ENCODE results near the gene ARHGEF38.
"Not testable (repeated sequence)": the region's sequence is repeated elsewhere in the genome, so short reads cannot be mapped to it uniquely, and the experiment has no call there.

Gene ARHGEF38

GRCh38 chr4:105657117-105657765 is 104.8 kb downstream of the ARHGEF38 start:
- no peak for DNase-seq

GRCh38 chr4:105659190-105659589 is 106.8 kb downstream of the ARHGEF38 start:
- no peak for DNase-seq

GRCh38 chr4:105661028-105661427 is 108.6 kb downstream of the ARHGEF38 start:
- no peak for DNase-seq

GRCh38 chr4:105662935-105663675 is 110.7 kb downstream of the ARHGEF38 start:
- no peak for DNase-seq

- no peak for DNase-seq
These were observed 114.3 kb downstream of the ARHGEF38 start for GRCh38 chr4:105666693-105667092.

GRCh38 chr4:105670684-105671083 is 118.3 kb downstream of the ARHGEF38 start:
- no peak for DNase-seq

- DNase-seq = no peak
These were observed 118.9 kb downstream of the ARHGEF38 start for GRCh38 chr4:105671301-105671700.

- no peak for DNase-seq
These were observed 121.6 kb downstream of the ARHGEF38 start for GRCh38 chr4:105674011-105674410.

GRCh38 chr4:105677709-105678108 is 125.3 kb downstream of the ARHGEF38 start:
- DNase-seq = no peak

- no peak for DNase-seq
These were observed 126.8 kb downstream of the ARHGEF38 start for GRCh38 chr4:105679186-105679585.

GRCh38 chr4:105683038-105683437 is 130.6 kb downstream of the ARHGEF38 start:
- no peak for DNase-seq

GRCh38 chr4:105686571-105686970 is 134.2 kb downstream of the ARHGEF38 start:
- DNase-seq = no peak

- not testable (repeated sequence) for DNase-seq
These were observed 142.4 kb downstream of the ARHGEF38 start for GRCh38 chr4:105694812-105695211.

- not testable (repeated sequence) for DNase-seq
These were observed 143.4 kb downstream of the ARHGEF38 start for GRCh38 chr4:105695832-105696231.

GRCh38 chr4:105698607-105699006 is 146.2 kb downstream of the ARHGEF38 start:
- DNase-seq = no peak

GRCh38 chr4:105707782-105708180 is 155.4 kb downstream of the ARHGEF38 start:
- DNase-seq = no peak

- peak; percentile 88 for DNase-seq
These were observed 156.0 kb downstream of the ARHGEF38 start, which contains the start of the genes GSTCD and INTS12 for GRCh38 chr4:105708181-105709080. Gene GSTCD, plus strand, starts transcription at chr4:105708784. Its CDS starts 8,830 bp downstream, at chr4:105717614. Gene INTS12, minus strand, starts transcription at chr4:105708689. Its CDS starts 8,684 bp downstream, at chr4:105700005.

- DNase-seq = no peak
These were observed 156.6 kb downstream of the ARHGEF38 start for GRCh38 chr4:105709081-105709450.

GRCh38 chr4:105710012-105710600 is 157.7 kb downstream of the ARHGEF38 start:
- no peak for DNase-seq

GRCh38 chr4:105710678-105711077 is 158.3 kb downstream of the ARHGEF38 start:
- no peak for DNase-seq

GRCh38 chr4:105712766-105713165 is 160.3 kb downstream of the ARHGEF38 start:
- DNase-seq = no peak

GRCh38 chr4:105714071-105714521 is 161.7 kb downstream of the ARHGEF38 start:
- no peak for DNase-seq

GRCh38 chr4:105714932-105715331 is 162.5 kb downstream of the ARHGEF38 start:
- no peak for DNase-seq

Measured in amniotic stem cell (primary cell).